Measurements from ENCODE around the gene WNT9B. TPM values are rescaled to one million over a fixed set of nuclear protein-coding genes. Genes with fewer than 3 reads are reported as not detected.

Gene WNT9B
- total RNA-seq, 1 donor from 2014 or later = not detected

GRCh38 chr17:46873941-46874645 lies 22.7 kb downstream of the WNT9B start:
- Mint-ChIP-seq H3K27ac (ENCODE audit: unreplicated experiment) (no peak overlapping the region), H3K4me3 (ENCODE audit: unreplicated experiment) (no peak overlapping the region), H3K36me3 (ENCODE audit: unreplicated experiment) (no peaks in the 10 kb centered on the region), H3K9me3 (ENCODE audit: unreplicated experiment) (no peaks in the 10 kb centered on the region), H3K27me3 (ENCODE audit: unreplicated experiment) (peaks cover 6% of the 10 kb centered on the region), H3K4me1 (ENCODE audit: low read depth, unreplicated experiment) (peaks cover 3% of the 10 kb centered on the region)
- no peak for TF ChIP-seq CTCF (IDR thresholded peaks at IDR 0.05; ENCODE audit: partially characterized antibody, unreplicated experiment)
- no peak for DNase-seq

GRCh38 chr17:46874906-46875305 lies 23.5 kb downstream of the WNT9B start:
- H3K4me3 Mint-ChIP-seq (ENCODE audit: unreplicated experiment) = no peak overlapping the region
- no peak for TF ChIP-seq CTCF (IDR thresholded peaks at IDR 0.05; ENCODE audit: partially characterized antibody, unreplicated experiment)

GRCh38 chr17:46875849-46876352 lies 24.5 kb downstream of the WNT9B start:
- no peaks in the 10 kb centered on the region for H3K9me3 Mint-ChIP-seq (ENCODE audit: unreplicated experiment)
- no peak for DNase-seq
- peaks cover 3% of the 10 kb centered on the region for H3K4me1 Mint-ChIP-seq (ENCODE audit: low read depth, unreplicated experiment)
- no peak for TF ChIP-seq CTCF (IDR thresholded peaks at IDR 0.05; ENCODE audit: partially characterized antibody, unreplicated experiment)
- H3K27ac Mint-ChIP-seq (ENCODE audit: unreplicated experiment) = no peak overlapping the region
- no peak overlapping the region for H3K4me3 Mint-ChIP-seq (ENCODE audit: unreplicated experiment)
- no peaks in the 10 kb centered on the region for H3K36me3 Mint-ChIP-seq (ENCODE audit: unreplicated experiment)
- peaks cover 6% of the 10 kb centered on the region for H3K27me3 Mint-ChIP-seq (ENCODE audit: unreplicated experiment)

More at GRCh38 chr17:46874906-46875305, 23.5 kb downstream of the WNT9B start:
- Mint-ChIP-seq H3K27ac (ENCODE audit: unreplicated experiment) (no peak overlapping the region), H3K9me3 (ENCODE audit: unreplicated experiment) (no peaks in the 10 kb centered on the region), H3K4me1 (ENCODE audit: low read depth, unreplicated experiment) (peaks cover 3% of the 10 kb centered on the region), H3K36me3 (ENCODE audit: unreplicated experiment) (no peaks in the 10 kb centered on the region), H3K27me3 (ENCODE audit: unreplicated experiment) (peaks cover 4% of the 10 kb centered on the region)
- DNase-seq = no peak

GRCh38 chr17:46876353-46876887 lies 25.0 kb downstream of the WNT9B start:
- peaks cover 6% of the 10 kb centered on the region for H3K27me3 Mint-ChIP-seq (ENCODE audit: unreplicated experiment)
- H3K4me3 Mint-ChIP-seq (ENCODE audit: unreplicated experiment) = no peak overlapping the region
- H3K4me1 Mint-ChIP-seq (ENCODE audit: low read depth, unreplicated experiment) = peaks cover 3% of the 10 kb centered on the region
- peak; percentile 17 for TF ChIP-seq CTCF (IDR thresholded peaks at IDR 0.05; ENCODE audit: partially characterized antibody, unreplicated experiment)
- DNase-seq = no peak
- no peaks in the 10 kb centered on the region for H3K36me3 Mint-ChIP-seq (ENCODE audit: unreplicated experiment)
- no peak overlapping the region for H3K27ac Mint-ChIP-seq (ENCODE audit: unreplicated experiment)
- H3K9me3 Mint-ChIP-seq (ENCODE audit: unreplicated experiment) = no peaks in the 10 kb centered on the region

- no peak for TF ChIP-seq CTCF (IDR thresholded peaks at IDR 0.05; ENCODE audit: partially characterized antibody, unreplicated experiment)
- Mint-ChIP-seq H3K4me3 (ENCODE audit: unreplicated experiment) (no peak overlapping the region), H3K4me1 (ENCODE audit: low read depth, unreplicated experiment) (peaks cover 3% of the 10 kb centered on the region), H3K27ac (ENCODE audit: unreplicated experiment) (no peak overlapping the region), H3K36me3 (ENCODE audit: unreplicated experiment) (no peaks in the 10 kb centered on the region), H3K27me3 (ENCODE audit: unreplicated experiment) (peaks cover 5% of the 10 kb centered on the region), H3K9me3 (ENCODE audit: unreplicated experiment) (no peaks in the 10 kb centered on the region)
- DNase-seq = no peak
These were observed 25.5 kb downstream of the WNT9B start for GRCh38 chr17:46876926-46877325.

Measured in glutamatergic neuron (in vitro differentiated cells).